GM12891 (cell line): ENCODE results near the gene LIAS.
A peak's percentile ranks its signal among the peaks of the same experiment; 100 is the strongest.

Experiments
- POLR2A ChIP-seq: IDR thresholded peaks from 2 replicates; pipeline ENCODE4 v1.6.1; 2011; ENCODE audit warnings: low read depth, low read length, control low read depth
- POLR2AphosphoS5 ChIP-seq: IDR thresholded peaks from 2 replicates; pipeline ENCODE4 v1.6.1; 2011; ENCODE audit warnings: low read depth, low read length, control low read depth
- TAF1 ChIP-seq: IDR thresholded peaks from 2 replicates; pipeline ENCODE4 v1.6.1; 2011; ENCODE audit warnings: low read depth, low read length, control low read depth

DNA sequence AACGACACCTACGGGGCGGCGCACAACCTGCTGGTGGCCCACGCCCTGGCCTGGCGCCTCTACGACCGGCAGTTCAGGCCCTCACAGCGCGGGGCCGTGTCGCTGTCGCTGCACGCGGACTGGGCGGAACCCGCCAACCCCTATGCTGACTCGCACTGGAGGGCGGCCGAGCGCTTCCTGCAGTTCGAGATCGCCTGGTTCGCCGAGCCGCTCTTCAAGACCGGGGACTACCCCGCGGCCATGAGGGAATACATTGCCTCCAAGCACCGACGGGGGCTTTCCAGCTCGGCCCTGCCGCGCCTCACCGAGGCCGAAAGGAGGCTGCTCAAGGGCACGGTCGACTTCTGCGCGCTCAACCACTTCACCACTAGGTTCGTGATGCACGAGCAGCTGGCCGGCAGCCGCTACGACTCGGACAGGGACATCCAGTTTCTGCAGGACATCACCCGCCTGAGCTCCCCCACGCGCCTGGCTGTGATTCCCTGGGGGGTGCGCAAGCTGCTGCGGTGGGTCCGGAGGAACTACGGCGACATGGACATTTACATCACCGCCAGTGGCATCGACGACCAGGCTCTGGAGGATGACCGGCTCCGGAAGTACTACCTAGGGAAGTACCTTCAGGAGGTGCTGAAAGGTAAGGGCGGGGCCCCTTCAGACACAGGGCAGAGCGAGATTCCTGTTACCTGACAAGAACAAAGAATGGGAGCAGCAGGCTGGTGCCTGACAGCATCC lies 11.8 kb upstream of the LIAS start:
- TF ChIP-seq POLR2A = peak; percentile 23; the same call in 1 of the 2 replicates
- no peak for TF ChIP-seq TAF1
- TF ChIP-seq POLR2AphosphoS5 = no peak
